ENCODE results near the gene AGPAT3.

AGPAT3 gene

DNA sequence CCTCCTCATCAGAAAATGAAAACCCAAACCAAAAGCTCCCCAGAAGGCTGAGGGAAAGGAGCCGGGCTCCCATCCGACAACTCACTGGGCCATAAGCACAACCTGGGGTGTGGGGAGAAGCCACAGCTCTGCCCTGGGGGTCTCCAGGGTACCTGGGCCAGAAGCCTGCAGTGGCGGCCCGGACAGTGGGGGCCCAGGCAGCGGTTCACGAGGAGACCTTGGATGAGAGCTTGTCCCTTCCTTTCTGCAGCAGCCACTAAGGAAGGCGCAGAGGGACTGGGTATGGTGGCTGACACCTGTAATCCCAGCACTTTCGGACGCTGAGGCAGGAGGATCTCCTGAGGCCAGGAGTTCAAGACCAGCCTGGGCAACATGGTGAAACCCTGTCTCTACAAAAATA, 129.6 kb downstream of the AGPAT3 start:
- no peak for DNase-seq (ENCODE audit: low spot score)

GRCh38 chr21:43995521-43996105, 130.6 kb downstream of the AGPAT3 start:
- DNase-seq (ENCODE audit: low spot score) = no peak

GRCh38 chr21:43997766-43998742, 133.0 kb downstream of the AGPAT3 start:
- no peak for DNase-seq (ENCODE audit: low spot score)

DNA sequence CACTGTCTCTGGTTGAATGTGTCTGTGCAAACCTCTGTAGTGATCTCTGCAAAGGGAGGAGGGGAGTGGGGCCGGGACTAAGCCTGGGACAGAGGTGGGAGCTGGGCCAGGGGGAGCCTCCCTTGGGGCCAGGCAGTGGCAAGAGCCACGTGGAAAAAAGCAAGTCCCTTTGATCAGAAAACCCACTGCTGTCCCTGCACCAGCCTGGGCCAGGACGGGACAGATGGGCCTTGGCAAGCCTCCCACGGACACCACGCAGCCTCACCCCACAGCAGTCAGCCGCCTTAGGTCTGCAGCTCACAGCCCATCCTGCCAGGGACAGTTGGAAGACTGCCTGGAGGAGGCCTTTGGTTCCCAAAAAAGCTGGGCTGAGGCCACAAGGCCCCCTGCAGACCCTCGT, 135.3 kb downstream of the AGPAT3 start:
- no peak for DNase-seq (ENCODE audit: low spot score)

DNA sequence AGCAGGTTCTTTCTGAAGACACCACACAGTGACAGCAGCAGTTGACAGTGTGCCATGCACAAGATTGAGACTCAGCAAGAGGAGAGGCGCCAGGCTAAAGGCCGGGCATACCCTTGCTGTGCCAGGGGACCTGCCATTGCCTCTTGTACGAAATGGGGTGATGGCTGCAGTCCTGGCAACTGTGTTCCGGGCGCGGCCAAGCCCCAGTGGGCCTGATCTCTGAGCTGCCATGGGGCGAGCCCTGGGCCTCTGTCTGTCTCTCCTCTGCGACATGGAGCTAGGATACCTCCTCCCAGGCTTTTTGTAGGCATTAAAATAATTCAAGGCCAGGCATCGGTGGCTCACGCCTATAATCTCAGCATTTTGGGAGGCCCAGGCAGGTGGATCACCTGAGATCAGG, 137.5 kb downstream of the AGPAT3 start:
- DNase-seq (ENCODE audit: low spot score) = no peak

DNA sequence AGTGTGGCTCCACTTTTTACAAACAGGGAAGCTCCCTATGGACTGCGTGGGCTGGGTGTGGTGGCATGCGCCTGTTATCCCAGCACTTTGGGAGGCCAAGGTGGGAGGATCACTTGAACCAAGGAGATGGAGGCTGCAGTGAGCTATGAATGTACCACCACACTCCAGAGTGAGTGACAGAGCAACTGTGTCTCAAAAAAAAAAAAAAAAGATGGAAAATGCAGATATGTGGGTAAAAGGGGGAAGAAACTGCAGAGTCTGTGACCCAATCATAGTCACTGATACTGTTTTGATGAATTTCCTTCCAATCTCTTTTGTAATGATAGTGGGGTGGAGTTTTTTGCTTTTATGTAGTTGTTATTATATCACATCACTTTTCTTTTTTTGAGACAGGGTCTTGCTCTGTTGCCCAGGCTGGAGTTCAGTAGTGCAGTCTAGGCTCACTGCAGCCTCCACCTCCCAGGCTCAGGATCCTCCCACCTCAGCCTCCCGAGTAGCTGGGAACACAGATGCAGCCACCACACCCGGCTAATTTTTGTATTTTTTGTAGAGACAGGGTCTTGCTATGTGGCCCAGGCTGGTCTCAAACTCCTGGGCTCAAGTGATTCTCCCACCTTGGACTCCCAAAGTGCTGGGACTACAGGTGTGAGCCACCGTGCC, 138.4 kb downstream of the AGPAT3 start:
- no peak for DNase-seq (ENCODE audit: low spot score)

GRCh38 chr21:44005071-44005470, 140.0 kb downstream of the AGPAT3 start:
- no peak for DNase-seq (ENCODE audit: low spot score)

GRCh38 chr21:44005593-44005992, 140.6 kb downstream of the AGPAT3 start:
- no peak for DNase-seq (ENCODE audit: low spot score)

GRCh38 chr21:44006017-44006619, 141.1 kb downstream of the AGPAT3 start:
- DNase-seq (ENCODE audit: low spot score) = peak; percentile 93

DNA sequence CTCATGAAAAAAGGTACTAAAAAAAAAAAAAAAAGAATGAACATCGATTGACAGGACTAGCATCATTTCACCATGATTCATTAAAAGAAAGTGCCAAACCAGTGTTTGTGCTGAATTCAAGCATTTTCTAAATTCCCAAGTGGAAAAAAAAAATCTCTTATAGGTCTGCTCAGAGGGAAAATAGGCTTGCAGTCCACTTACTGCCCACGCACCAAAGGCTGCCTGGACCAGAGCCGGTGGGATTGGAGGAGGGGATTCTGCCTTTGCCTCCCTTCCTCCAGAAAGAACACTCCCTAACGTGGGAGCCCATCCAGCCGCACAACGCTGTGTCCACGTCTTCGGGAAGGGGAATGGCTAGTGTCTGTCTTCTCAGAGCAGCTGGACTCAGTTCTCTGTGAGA, 141.6 kb downstream of the AGPAT3 start:
- DNase-seq (ENCODE audit: low spot score) = peak; percentile 75

DNA sequence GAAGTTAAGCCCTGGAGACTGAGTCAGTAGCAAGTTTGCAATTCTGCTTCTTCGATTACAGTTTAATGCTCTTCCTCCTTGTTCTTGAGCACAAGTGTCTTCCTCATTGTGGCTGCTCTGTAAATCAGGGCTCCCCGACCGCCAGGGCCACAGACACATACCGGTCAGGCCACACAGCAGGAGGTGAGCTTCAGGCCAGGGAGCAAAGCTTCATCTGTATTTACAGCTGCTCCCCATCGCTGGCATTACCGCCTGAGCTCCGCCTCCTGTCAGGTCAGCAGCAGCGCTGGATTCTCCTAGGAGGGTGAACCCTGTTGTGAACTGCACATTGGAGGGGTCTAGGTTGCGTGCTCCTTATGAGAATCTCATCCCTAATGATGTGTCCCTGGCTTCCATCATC, 145.4 kb downstream of the AGPAT3 start:
- DNase-seq (ENCODE audit: low spot score) = no peak

GRCh38 chr21:44011123-44011522, 146.1 kb downstream of the AGPAT3 start:
- no peak for DNase-seq (ENCODE audit: low spot score)

DNA sequence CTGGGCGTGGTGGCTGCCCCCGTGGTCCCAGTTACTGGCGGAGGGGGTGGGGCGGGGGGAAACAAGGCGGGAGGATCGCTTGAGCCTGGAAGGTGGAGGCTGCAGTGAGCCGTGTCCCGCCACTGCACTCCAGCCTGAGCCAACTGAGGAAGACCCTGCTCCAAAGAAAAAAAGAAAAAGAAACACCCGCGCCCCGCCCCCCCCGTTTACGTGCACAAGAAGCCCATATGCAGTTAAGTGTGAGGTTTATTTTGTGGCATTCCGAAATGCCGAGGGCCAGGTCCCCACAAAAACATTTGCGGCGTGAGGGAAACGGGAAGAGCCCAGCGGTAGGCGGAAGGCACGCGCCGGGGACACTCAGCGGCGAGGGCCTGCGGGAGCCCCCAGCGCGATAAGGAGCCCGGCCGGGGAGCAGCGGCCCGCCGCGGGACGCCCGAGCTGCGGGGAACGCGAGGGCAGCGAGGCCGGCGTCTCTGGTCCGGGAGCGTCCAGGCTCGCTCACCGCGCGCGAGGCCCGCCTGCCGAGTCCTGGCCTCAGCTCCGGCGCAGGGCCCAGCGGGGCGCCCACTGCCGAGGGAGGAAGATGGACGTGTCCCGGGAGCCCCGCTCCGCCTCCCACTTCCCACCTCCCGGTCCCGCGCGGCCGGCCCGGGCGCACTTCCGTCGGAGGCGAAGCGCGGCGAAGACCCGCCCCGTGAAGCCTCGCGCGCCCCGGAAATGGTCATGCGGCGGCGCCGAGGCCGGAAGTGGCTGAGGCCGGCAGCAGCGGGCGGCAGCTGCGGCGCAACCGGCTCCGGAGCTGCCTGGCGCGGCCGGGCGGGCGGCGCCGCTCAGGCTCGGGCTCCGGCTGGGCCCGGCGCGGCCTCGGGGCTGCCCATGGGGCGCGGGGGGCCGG, 146.8 kb downstream of the AGPAT3 start, which contains the start of gene TRAPPC10:
TRAPPC10 (plus strand) TSS at position 731 of the 895 bp plus-strand sequence. CDS start 185 bp downstream, outside the sequence.
- DNase-seq (ENCODE audit: low spot score) = peak; percentile 95

GRCh38 chr21:44012474-44013379, 147.7 kb downstream of the AGPAT3 start:
- DNase-seq (ENCODE audit: low spot score) = peak; percentile 65

DNA sequence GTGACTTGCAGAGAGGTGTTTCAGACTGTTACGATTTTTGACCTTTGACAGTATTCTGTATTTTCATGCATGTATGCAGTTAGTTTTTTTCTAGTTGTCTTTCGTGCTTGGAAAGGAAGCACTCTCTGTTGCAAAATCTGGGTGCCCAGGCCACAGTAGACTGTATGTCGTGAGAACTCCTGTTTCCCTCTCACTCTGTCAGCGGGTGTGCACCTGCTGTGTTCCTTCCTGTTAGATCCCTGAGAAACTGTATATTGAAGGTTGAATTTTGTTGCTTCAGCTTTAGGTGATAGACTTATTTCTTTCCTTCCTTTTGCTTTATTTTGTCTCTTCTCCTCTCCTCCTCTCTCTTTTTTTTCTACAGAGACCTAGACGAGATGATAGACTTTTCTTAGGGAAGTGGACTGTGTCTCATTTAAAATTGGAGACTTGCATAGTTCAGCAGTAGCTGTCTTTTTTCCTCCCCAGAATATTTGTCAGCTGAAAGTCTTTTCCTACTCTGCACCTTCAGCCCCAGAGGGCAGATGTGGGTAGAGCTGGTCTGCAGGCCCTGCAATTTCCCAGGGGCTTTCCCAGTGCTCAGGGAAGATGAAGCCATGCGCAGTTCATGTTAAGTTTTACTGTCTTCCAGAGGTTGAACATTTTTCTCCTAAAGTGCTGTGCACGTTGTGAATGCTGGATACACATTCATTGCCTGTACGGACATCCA, 148.5 kb downstream of the AGPAT3 start:
- DNase-seq (ENCODE audit: low spot score) = peak; percentile 37

DNA sequence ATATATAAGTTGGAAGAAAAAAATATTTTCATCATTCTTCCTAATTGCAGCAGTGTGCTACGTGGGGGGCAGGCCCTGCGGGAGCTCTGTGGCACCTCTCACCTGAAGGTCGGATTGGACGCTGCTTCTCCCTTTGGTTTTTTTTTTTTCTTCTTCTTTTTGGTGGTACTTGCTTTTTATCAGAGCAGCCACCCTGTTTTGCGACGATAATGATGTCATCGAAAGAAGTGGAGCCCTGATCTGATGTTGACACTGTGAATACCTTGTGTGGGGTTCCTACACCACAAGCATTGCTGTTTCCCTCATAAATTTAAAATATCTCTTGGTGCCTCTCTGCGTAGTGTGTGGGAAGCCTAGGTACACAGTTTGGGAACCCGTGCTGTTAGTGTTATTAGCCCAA, 152.6 kb downstream of the AGPAT3 start:
- no peak for DNase-seq (ENCODE audit: low spot score)

DNA sequence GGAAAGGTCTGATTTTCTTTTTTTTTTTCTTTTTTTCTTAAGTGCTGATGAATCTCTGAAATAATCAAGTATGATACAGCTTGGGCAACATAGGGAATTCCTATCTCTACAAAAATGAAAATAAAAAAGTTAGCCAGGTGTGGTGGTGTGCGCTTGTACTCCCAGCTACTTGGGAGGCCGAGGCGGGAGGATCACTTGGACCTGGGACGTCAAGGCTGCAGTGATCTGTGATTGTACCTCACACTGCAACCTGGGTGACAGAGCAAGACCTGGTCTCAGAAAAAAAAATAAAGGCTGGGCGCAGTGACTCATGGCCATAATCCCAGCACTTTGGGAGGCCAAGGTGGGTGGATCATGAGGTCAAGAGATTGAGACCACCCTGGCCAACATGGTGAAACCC, 153.1 kb downstream of the AGPAT3 start:
- DNase-seq (ENCODE audit: low spot score) = no peak

DNA sequence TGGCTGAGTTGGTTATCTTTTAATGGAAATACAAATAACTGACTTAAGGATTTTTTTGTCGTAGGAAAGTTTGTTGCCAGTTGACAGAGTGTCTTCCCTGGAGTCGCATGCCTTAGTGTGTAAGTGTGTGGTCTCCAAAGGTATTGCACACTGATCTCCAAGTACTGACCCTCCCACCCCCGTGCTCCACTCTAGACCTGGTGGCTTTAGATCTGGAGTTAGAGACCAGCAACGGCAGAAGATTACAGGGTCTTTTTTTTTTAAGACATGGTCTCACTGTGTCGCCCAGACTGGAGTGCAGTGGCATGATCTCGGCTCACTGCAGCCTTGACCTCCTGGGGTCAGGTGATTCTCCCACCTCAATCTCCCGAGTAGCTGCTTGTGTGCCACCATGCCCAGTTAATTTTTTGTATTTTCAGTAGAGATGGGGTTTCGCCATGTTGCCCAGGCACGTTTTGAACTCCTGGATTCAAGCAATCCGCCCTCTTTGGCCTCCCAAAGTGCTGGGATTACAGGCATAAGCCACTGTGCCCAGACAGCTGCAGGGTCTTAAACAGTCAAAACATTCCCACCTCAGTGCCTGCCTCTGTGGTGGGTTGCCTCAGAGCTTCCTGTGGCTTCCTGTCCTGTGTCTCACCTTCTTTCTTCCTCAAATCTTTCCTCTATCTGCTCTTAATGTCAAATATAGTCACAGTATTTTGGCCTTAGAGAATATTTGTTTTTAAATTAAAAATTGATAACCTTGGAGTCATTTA, 154.0 kb downstream of the AGPAT3 start:
- DNase-seq (ENCODE audit: low spot score) = no peak

DNA sequence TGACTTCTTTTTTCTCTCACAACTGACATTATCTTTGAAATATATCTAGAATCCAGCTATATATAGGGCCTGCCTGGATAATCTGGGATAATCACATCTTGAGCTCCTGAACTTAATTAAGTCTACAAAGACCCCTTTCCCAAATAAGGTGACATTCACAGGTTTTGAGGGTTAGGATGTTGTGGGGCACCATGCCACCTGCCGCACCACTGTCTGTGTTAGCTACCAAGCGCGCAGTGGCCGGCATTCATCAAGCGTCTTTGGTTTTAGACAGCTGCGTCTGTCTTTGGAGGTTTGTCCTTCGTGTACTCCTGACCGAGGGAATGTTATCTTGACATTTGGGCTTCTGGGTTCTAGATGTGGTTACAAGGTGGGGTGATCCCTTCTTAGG, 154.5 kb downstream of the AGPAT3 start:
- DNase-seq (ENCODE audit: low spot score) = no peak
